AG08395 (cell line): Measurements from ENCODE around the gene PIGX.
"Not testable (repeated sequence)": the region's sequence is repeated elsewhere in the genome, so short reads cannot be mapped to it uniquely, and the experiment has no call there.

Experiments
- DNase-seq: peaks from one replicate; pipeline ENCODE4 v3.0.0; 2012; ENCODE audit warnings: mixed read lengths, low spot score

PIGX gene

GRCh38 chr3:196706327-196706726 lies 5.8 kb upstream of the PIGX start:
- no peak for DNase-seq

GRCh38 chr3:196706731-196707130 lies 5.4 kb upstream of the PIGX start:
- no peak for DNase-seq

- no peak for DNase-seq
Observed at GRCh38 chr3:196707566-196707965, 4.6 kb upstream of the PIGX start.

- no peak for DNase-seq
Observed at GRCh38 chr3:196708467-196708866, 3.7 kb upstream of the PIGX start.

GRCh38 chr3:196712514-196713413 lies 587 bp downstream of the PIGX start:
- peak; percentile 77 for DNase-seq

GRCh38 chr3:196717162-196717561 lies 5.0 kb downstream of the PIGX start:
- not testable (repeated sequence) for DNase-seq

GRCh38 chr3:196721097-196721496 lies 8.9 kb downstream of the PIGX start:
- no peak for DNase-seq

- peak; percentile 16 for DNase-seq
Observed at GRCh38 chr3:196726788-196727675, 14.9 kb downstream of the PIGX start.

GRCh38 chr3:196735751-196736150 lies 23.6 kb downstream of the PIGX start:
- DNase-seq, result no peak

GRCh38 chr3:196736670-196737374 lies 24.6 kb downstream of the PIGX start:
- no peak for DNase-seq

GRCh38 chr3:196737655-196738054 lies 25.5 kb downstream of the PIGX start:
- DNase-seq, result no peak

GRCh38 chr3:196739671-196740480 lies 27.7 kb downstream of the PIGX start, which contains the start of gene PAK2:
Gene PAK2 (plus strand): TSS chr3:196739857. CDS start chr3:196782647, 42,790 bp downstream.
- DNase-seq, result peak; percentile 93

GRCh38 chr3:196740481-196741248 lies 28.5 kb downstream of the PIGX start:
- DNase-seq, result peak; percentile 53

GRCh38 chr3:196741249-196741889 lies 29.2 kb downstream of the PIGX start:
- DNase-seq, result no peak

- DNase-seq, result not testable (repeated sequence)
Observed at GRCh38 chr3:196743569-196743968, 31.4 kb downstream of the PIGX start.

- no peak for DNase-seq
Observed at GRCh38 chr3:196749125-196749524, 36.9 kb downstream of the PIGX start.

- no peak for DNase-seq
Observed at GRCh38 chr3:196753201-196753600, 41.0 kb downstream of the PIGX start.

GRCh38 chr3:196754091-196754981 lies 42.2 kb downstream of the PIGX start:
- no peak for DNase-seq

- DNase-seq, result no peak
Observed at GRCh38 chr3:196756732-196757131, 44.6 kb downstream of the PIGX start.
